HAP-1 (cell line): Measurements from ENCODE around the gene PAQR9.

Source experiments
- DNase-seq, 2 experiments: peaks; one replicate each; pipeline ENCODE4 v3.0.0-alpha.2; 2016 to 2020; ENCODE audit warnings: low spot score in 2 of 2
- H3K27me3 ChIP-seq: fragments of 250-450 bp; sonication (Bioruptor Pico); 2 replicates; pipeline ENCODE4 v1.5.1; 2020; ENCODE audit warnings: low read depth, mild to moderate bottlenecking, moderate library complexity
- H3K36me3 ChIP-seq: fragments of 250-450 bp; sonication (Bioruptor Pico); replicated peaks from 2 replicates; pipeline ENCODE4 v1.5.1; 2020; ENCODE audit warnings: mild to moderate bottlenecking
- H3K4me1 ChIP-seq: fragments of 250-450 bp; sonication (Bioruptor Pico); 2 replicates; pipeline ENCODE4 v1.5.1; 2020; ENCODE audit warnings: mild to moderate bottlenecking
- H3K4me3 ChIP-seq: fragments of 250-450 bp; sonication (Bioruptor Pico); 2 replicates; pipeline ENCODE4 v1.5.1; 2020; ENCODE audit warnings: mild to moderate bottlenecking, moderate library complexity
- H3K9me3 ChIP-seq: fragments of 250-450 bp; sonication (Bioruptor Pico); 2 replicates; pipeline ENCODE4 v1.5.1; 2020; ENCODE audit warnings: mild to moderate bottlenecking, moderate library complexity
- in situ Hi-C: fragments of 300-500 bp; cut with MboI; formaldehyde crosslinking; loops from 3 replicates; pipeline ENCODE4 v1.14.3; 2020; ENCODE audit warnings: low sequenced_read_pairs, inconsistent platforms, mixed read lengths

PAQR9 gene

DNA sequence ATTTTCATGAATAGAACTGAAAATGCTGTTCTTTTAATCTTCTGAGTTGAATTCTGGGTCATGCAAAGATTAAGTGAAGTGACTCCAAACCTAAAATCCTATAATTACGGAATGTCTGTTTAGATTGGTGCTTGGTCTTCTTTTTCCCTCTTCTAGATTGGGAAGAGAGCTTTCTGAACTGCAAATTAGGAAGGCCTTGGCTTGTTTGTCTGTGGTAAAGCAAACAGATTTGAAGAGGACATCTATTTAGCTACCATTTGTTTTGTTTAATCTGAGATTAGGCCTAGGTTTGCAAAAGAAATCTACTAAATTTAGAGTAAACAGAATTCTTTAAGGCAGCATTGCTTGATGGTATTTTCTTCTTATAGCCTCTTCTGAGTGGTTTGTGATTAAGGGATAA is 23.5 kb downstream of the PAQR9 start:
- H3K9me3 ChIP-seq: no peaks in the 10 kb centered on the region
- no peak overlapping the region for H3K4me3 ChIP-seq
- peaks cover 9% of the 10 kb centered on the region for H3K4me1 ChIP-seq
- in situ Hi-C loops: no loop called here
- no peak for DNase-seq
- no peaks in the 10 kb centered on the region for H3K27me3 ChIP-seq
- H3K36me3 ChIP-seq: no peaks in the 10 kb centered on the region

- H3K36me3 ChIP-seq: no peaks in the 10 kb centered on the region
- H3K9me3 ChIP-seq: no peaks in the 10 kb centered on the region; the same call in 1 of the 2 replicates
- H3K4me1 ChIP-seq: peaks cover 9% of the 10 kb centered on the region
- DNase-seq: no peak
- H3K4me3 ChIP-seq: no peak overlapping the region
- H3K27me3 ChIP-seq: no peaks in the 10 kb centered on the region
- in situ Hi-C loops: no loop called here
Measured at GRCh38 chr3:142935963-142936362, 27.5 kb downstream of the PAQR9 start.

DNA sequence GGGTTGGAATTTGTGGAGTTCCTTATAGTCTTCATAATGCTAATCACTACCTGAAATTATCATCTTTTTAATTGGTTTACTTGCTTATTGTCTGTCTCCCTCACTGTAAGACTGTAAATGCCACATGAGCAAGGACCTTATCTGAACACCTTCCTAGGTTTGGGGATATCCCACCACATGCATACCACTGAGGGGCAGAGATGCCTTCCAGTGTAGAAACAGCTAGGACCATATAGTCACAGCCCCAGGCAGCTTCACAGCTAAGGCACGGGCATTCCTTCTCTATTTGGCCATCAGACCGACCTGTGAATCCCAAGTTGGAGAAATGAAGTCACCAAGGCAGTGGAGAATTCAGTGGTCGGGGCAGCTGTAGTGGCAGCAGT is 28.6 kb downstream of the PAQR9 start:
- DNase-seq: no peak
- Histone ChIP-seq H3K4me1 (no peaks in the 10 kb centered on the region), H3K4me3 (no peak overlapping the region), H3K36me3 (no peaks in the 10 kb centered on the region), H3K9me3 (no peaks in the 10 kb centered on the region; the same call in 1 of the 2 replicates), H3K27me3 (no peaks in the 10 kb centered on the region)
- in situ Hi-C loops: no loop called here

DNA sequence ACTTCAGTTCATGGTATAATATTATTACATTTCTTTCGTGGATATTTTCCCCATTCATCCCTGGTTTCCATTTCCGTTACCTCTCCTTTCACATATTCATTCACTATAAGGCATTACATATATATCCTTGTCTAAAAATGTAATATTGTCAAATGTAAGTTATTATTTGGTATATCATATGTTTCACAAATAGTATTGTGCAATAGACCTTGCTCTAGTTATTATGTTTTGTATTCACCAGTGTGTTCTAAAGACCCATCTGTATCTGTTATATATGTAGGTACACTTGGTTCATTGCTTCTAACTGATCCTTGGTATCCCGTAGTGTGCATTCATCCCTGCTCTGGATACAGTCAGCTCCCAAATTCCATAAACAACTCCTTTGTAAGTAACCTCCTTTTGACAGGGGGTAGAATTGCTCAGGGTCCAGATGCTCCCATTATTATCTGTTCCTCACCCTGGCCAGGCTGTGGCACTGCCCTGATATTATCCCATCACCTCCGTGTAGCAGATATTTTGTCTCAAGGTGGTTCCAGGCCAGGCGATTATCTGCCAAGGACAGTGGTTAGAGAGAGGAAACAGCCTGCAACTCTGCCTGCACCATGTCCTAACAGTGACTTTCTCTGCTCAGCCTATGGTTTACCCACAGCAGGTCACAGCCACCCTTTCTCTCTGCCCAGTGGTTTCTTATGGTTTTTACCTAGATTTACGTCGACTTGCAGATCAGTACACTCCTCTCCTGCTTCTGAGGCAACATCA is 29.2 kb downstream of the PAQR9 start:
- Histone ChIP-seq H3K27me3 (no peaks in the 10 kb centered on the region), H3K36me3 (no peaks in the 10 kb centered on the region), H3K4me1 (no peaks in the 10 kb centered on the region), H3K9me3 (no peaks in the 10 kb centered on the region; the same call in 1 of the 2 replicates), H3K4me3 (no peak overlapping the region)
- in situ Hi-C loops: no loop called here
- DNase-seq: no peak

- peak in 1 of 2 experiments; percentile 45 for DNase-seq
- no peak overlapping the region for H3K4me3 ChIP-seq
- no peaks in the 10 kb centered on the region for H3K27me3 ChIP-seq
- H3K36me3 ChIP-seq: no peaks in the 10 kb centered on the region
- in situ Hi-C loops: no loop called here
- no peaks in the 10 kb centered on the region; the same call in 1 of the 2 replicates for H3K9me3 ChIP-seq
- H3K4me1 ChIP-seq: no peaks in the 10 kb centered on the region
Measured at GRCh38 chr3:142931222-142931621, 32.3 kb downstream of the PAQR9 start.

- in situ Hi-C loops: no loop called here
- H3K9me3 ChIP-seq: no peaks in the 10 kb centered on the region; the same call in 1 of the 2 replicates
- DNase-seq: no peak
- no peaks in the 10 kb centered on the region for H3K36me3 ChIP-seq
- H3K4me3 ChIP-seq: no peak overlapping the region
- no peaks in the 10 kb centered on the region for H3K27me3 ChIP-seq
- no peaks in the 10 kb centered on the region for H3K4me1 ChIP-seq
Measured at GRCh38 chr3:142930463-142930862, 33.0 kb downstream of the PAQR9 start.

- Histone ChIP-seq H3K27me3 (no peaks in the 10 kb centered on the region), H3K36me3 (no peaks in the 10 kb centered on the region), H3K4me1 (no peaks in the 10 kb centered on the region), H3K4me3 (no peak overlapping the region), H3K9me3 (no peaks in the 10 kb centered on the region; the same call in 1 of the 2 replicates)
- in situ Hi-C loops: no loop called here
- no peak for DNase-seq
Measured at GRCh38 chr3:142929890-142930289, 33.6 kb downstream of the PAQR9 start.

DNA sequence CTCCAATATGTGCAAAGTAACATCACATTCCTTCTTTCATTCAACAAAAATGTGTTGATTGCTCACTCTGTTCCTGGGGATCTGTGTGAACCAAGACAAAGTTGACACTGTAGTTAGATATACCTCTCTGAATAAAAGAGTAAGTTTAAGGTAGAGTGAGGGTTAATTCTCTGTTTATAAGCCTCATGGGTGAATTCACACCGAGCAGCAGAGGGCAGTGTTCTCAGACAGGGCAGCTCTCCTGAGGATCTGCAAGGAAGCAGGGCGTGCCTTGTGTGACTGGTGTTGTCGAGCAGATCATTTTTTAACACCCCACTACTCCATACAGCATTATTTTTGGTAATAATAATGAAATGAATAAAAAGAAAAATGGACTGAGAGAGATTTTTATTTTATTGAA is 34.4 kb downstream of the PAQR9 start:
- H3K4me3 ChIP-seq: no peak overlapping the region
- DNase-seq: peak in 1 of 2 experiments; percentile 60
- no peaks in the 10 kb centered on the region; the same call in 1 of the 2 replicates for H3K9me3 ChIP-seq
- in situ Hi-C loops: no loop called here
- H3K27me3 ChIP-seq: no peaks in the 10 kb centered on the region
- H3K4me1 ChIP-seq: no peaks in the 10 kb centered on the region
- no peaks in the 10 kb centered on the region for H3K36me3 ChIP-seq

- Histone ChIP-seq H3K36me3 (no peaks in the 10 kb centered on the region), H3K4me1 (no peaks in the 10 kb centered on the region), H3K9me3 (no peaks in the 10 kb centered on the region; the same call in 1 of the 2 replicates), H3K4me3 (no peak overlapping the region), H3K27me3 (no peaks in the 10 kb centered on the region)
- in situ Hi-C loops: no loop called here
- no peak for DNase-seq
Measured at GRCh38 chr3:142926368-142926944, 37.0 kb downstream of the PAQR9 start.

DNA sequence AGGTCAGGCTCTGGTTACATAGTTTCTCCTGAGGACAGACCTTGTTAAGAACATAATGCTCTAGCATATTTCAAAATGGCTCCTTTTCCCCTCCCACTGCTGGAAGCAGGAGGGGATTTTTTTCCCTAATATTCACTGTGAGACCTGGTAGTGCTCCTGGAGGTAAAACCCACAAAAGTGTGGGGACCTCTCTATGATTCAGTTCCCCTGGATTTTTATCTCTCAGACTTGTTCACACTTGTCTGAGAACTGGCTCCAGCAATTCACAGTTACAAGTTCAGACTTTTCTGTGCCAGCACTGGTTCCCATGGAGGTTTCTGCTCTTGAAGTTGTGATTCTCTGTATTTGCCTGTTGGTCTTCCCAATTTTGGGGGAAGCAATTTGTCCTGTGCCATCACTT is 38.3 kb downstream of the PAQR9 start:
- H3K36me3 ChIP-seq: no peaks in the 10 kb centered on the region
- H3K4me1 ChIP-seq: no peaks in the 10 kb centered on the region
- in situ Hi-C loops: no loop called here
- no peaks in the 10 kb centered on the region; the same call in 1 of the 2 replicates for H3K9me3 ChIP-seq
- DNase-seq: no peak
- no peak overlapping the region for H3K4me3 ChIP-seq
- no peaks in the 10 kb centered on the region for H3K27me3 ChIP-seq

GRCh38 chr3:142923694-142924093 is 39.8 kb downstream of the PAQR9 start:
- Histone ChIP-seq H3K9me3 (no peaks in the 10 kb centered on the region; the same call in 1 of the 2 replicates), H3K36me3 (no peaks in the 10 kb centered on the region), H3K27me3 (no peaks in the 10 kb centered on the region), H3K4me1 (no peaks in the 10 kb centered on the region), H3K4me3 (no peak overlapping the region)
- in situ Hi-C loops: no loop called here
- DNase-seq: no peak

DNA sequence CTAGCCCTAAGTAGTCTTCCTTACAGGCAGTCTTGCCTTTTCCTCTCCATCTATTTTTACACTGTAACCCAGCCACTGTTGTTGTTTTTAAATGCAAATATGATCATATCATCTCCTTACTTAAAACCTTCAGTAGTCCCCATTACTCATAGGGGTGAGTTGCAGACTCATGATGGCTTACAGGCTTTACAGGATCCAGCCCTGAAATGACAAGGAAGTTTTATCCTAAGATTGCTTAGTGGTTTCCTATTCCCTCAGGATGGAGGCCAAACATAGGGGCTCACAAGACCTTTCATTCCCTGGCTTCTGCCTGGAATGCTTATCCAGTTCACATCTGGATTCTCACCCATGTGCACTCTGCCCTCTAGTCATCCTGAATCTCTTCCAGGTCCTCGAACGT is 46.9 kb downstream of the PAQR9 start:
- Histone ChIP-seq H3K9me3 (no peaks in the 10 kb centered on the region), H3K36me3 (no peaks in the 10 kb centered on the region), H3K4me3 (no peak overlapping the region), H3K27me3 (no peaks in the 10 kb centered on the region), H3K4me1 (no peaks in the 10 kb centered on the region)
- in situ Hi-C loops: no loop called here
- no peak for DNase-seq

DNA sequence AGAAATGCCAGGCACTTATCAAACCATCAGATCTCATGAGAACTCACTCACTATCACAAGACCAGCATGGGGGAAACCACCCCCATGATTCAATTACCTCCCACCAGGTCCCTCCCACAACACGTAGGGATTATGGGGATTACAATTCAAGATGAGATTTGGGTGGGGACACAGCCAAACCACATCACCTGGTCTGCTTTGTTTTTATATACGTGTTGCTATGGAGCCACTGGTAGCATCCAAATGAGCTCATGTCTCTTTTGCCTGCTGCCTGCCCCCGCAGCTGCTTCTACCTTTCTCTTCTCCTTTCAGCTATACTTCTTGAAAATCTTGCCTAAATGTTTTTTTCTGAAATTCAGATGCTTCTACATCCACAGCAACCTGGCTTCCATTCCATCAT is 47.8 kb downstream of the PAQR9 start:
- no peaks in the 10 kb centered on the region for H3K4me1 ChIP-seq
- in situ Hi-C loops: no loop called here
- no peak overlapping the region for H3K4me3 ChIP-seq
- no peaks in the 10 kb centered on the region for H3K9me3 ChIP-seq
- no peaks in the 10 kb centered on the region for H3K27me3 ChIP-seq
- no peaks in the 10 kb centered on the region for H3K36me3 ChIP-seq
- DNase-seq: no peak

GRCh38 chr3:142914286-142914811 is 49.1 kb downstream of the PAQR9 start:
- no peak for DNase-seq
- in situ Hi-C loops: no loop called here
- H3K4me3 ChIP-seq: no peak overlapping the region
- H3K27me3 ChIP-seq: no peaks in the 10 kb centered on the region
- H3K36me3 ChIP-seq: no peaks in the 10 kb centered on the region
- H3K4me1 ChIP-seq: no peaks in the 10 kb centered on the region
- no peaks in the 10 kb centered on the region for H3K9me3 ChIP-seq
